ENCODE measurements around the gene INTS6. TPM values are rescaled to one million over a fixed set of nuclear protein-coding genes. Genes with fewer than 3 reads are reported as not detected.
"Not testable (repeated sequence)": the region's sequence is repeated elsewhere in the genome, so short reads cannot be mapped to it uniquely, and the experiment has no call there.

Gene INTS6
- total RNA-seq, 1 experiment from 2014 or later = 29.8 TPM

DNA sequence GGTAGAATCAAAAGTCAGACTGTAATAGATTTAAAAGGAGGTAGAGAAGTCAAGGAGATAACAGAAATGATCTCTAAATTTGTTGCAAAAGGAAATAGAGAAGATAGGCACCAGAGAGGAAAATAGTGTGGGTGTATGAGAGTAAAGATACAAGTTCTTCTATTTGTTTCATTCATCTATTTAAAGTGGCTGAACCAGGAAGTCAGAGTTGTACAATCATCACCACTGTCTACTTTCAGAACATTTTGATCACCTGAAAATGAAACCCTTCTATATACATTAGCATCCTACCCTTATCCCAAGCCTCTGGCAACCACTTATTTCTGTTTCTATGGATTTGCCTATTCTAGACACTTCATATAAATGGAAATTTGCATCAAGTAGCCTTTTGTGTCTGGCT, 36.7 kb downstream of the INTS6 start:
- H3K9me3 ChIP-seq (replicated peaks) = no peaks in the 10 kb centered on the region
- no peak for DNase-seq (ENCODE audit: low read depth in 1 of 2, low spot score in 2 of 2)

DNA sequence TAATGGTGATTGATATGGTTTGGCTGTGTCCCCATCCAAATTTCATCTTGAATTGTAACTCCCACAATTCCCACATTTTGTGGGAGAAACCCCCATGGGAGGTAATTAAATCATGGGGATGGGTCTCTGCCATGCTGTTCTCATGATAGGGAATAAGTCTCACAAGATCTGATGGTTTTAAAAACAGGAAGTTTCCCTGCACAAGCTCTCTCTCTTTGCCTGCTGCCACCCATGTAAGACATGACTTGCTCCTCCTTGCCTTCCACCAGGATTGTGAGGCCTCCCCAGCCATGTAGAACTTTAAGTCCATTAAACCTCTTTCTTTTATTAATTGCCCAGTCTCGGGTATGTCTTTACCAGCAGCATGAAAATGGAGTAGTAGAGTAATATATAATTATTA, 37.5 kb downstream of the INTS6 start:
- H3K4me1 ChIP-seq (replicated peaks); H3K27me3 ChIP-seq (replicated peaks); DNase-seq (ENCODE audit: low read depth in 1 of 2, low spot score in 2 of 2); H3K27ac ChIP-seq; H3K9me3 ChIP-seq (replicated peaks); H3K4me3 ChIP-seq: not testable (repeated sequence)
- peaks cover 27% of the 10 kb centered on the region for H3K36me3 ChIP-seq

More for the DNA sequence above, 36.7 kb downstream of the INTS6 start:
- H3K4me3 ChIP-seq = no peak overlapping the region
- no peaks in the 10 kb centered on the region for H3K4me1 ChIP-seq (replicated peaks)
- peaks cover 31% of the 10 kb centered on the region for H3K36me3 ChIP-seq
- H3K27ac ChIP-seq = no peak overlapping the region
- no peaks in the 10 kb centered on the region for H3K27me3 ChIP-seq (replicated peaks)

DNA sequence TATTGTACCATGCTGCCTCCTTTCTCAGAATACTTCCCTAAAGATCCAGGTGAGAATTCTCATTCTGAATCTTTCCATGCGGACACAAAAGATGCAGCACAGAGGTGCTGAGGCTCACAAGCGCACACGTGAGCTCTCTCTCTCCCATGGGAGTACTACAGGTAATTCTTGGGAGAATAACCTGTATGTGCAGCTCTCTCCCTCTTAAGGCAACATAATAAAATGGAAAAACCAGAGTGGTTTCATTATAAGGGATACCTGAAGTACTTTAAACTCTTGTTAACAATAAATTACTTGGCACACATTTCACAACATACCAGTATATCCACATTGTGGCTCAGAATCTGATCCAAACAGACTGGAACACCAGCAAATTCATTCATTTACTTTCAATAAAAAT, 40.4 kb downstream of the INTS6 start:
- Histone ChIP-seq H3K9me3 (replicated peaks) (no peaks in the 10 kb centered on the region), H3K4me3 (no peak overlapping the region), H3K27me3 (replicated peaks) (no peaks in the 10 kb centered on the region), H3K27ac (no peak overlapping the region), H3K36me3 (peaks cover 17% of the 10 kb centered on the region), H3K4me1 (replicated peaks) (no peaks in the 10 kb centered on the region)
- DNase-seq (ENCODE audit: low read depth in 1 of 2, low spot score in 2 of 2) = no peak

DNA sequence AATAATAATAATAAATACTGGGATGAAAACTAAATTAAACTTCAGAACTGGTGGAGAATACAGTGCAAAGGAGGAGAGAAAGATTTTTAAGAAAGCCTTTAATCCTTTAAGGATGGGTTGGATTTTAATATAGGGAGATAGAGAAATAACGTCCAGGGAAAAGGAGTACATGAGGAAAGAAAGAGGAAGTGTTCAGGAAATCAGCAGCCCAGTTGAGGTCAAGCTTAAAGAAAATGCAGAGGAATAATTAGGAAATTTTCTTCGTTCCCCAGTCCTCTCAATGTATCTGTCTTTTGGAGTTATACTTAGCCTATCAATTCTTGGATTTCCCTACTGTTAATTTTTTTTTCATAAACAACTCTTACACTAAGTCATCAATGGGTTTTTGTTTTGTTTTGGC, 47.7 kb downstream of the INTS6 start:
- H3K4me1 ChIP-seq (replicated peaks) = no peaks in the 10 kb centered on the region
- no peak for DNase-seq (ENCODE audit: low read depth in 1 of 2, low spot score in 2 of 2)
- H3K27me3 ChIP-seq (replicated peaks) = no peaks in the 10 kb centered on the region
- no peak overlapping the region for H3K27ac ChIP-seq
- no peak overlapping the region for H3K4me3 ChIP-seq
- no peaks in the 10 kb centered on the region for H3K9me3 ChIP-seq (replicated peaks)
- peaks cover 2% of the 10 kb centered on the region for H3K36me3 ChIP-seq

DNA sequence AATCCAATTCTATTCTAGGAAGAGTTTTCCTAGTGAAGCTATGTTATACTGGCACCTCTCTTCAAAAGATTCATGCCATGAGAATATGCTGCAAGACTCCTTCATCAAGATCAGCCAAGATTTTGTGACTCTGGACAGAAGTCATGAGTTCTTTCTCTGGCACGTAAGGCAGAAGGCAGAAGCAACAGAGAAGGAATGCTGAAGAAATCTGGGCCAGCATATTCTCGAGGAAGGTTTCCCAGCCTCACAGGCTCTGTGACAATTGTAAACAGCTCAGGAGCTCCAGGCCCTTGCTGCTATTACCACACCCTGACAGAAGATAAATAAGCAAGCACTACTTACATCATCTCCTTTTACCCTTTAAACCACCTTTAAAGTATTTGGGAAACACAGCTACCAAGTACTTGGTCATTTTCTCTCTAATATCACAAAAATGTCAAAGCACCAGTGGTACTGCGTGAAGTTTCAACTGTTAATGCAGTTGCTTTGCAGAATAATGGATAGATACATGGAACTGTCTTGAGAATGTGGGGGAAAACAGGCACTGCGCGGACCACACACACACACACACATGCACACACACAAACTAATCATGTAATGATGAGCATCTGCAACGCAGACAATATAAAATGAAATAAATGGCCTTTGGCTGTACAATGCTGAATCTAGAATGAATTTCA, 55.4 kb downstream of the INTS6 start:
- Histone ChIP-seq H3K4me3 (no peak overlapping the region), H3K36me3 (peaks cover 3% of the 10 kb centered on the region; the same call in 1 of the 2 replicates), H3K27me3 (replicated peaks) (no peaks in the 10 kb centered on the region), H3K9me3 (replicated peaks) (no peaks in the 10 kb centered on the region), H3K27ac (no peak overlapping the region; the same call in 1 of the 2 replicates), H3K4me1 (replicated peaks) (peaks cover 13% of the 10 kb centered on the region)
- DNase-seq (ENCODE audit: low read depth in 1 of 2, low spot score in 2 of 2) = peak; percentile 53 to 64

DNA sequence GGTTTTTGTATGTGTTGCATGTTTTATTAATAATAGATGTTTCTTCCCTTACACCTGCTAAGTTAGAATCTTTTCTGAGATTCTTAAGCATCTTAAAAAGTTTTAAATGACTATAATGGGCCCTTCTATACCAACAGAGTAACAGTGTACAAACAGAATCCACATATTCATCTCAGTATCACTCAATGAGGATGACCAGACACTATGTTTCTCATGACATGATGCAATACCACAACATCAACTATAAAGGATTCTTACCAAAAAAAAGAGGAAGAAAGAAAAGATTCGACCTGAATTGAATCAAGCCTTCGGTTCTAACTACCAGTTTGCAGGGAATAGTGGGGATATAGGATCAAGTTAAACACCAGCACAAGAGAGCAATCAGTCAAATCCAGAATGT, 56.5 kb downstream of the INTS6 start:
- no peaks in the 10 kb centered on the region for H3K9me3 ChIP-seq (replicated peaks)
- DNase-seq (ENCODE audit: low read depth in 1 of 2, low spot score in 2 of 2) = no peak
- H3K36me3 ChIP-seq = peaks cover 3% of the 10 kb centered on the region; the same call in 1 of the 2 replicates
- no peaks in the 10 kb centered on the region for H3K27me3 ChIP-seq (replicated peaks)
- no peak overlapping the region for H3K4me3 ChIP-seq
- no peak overlapping the region; the same call in 1 of the 2 replicates for H3K27ac ChIP-seq
- peaks cover 13% of the 10 kb centered on the region for H3K4me1 ChIP-seq (replicated peaks)

DNA sequence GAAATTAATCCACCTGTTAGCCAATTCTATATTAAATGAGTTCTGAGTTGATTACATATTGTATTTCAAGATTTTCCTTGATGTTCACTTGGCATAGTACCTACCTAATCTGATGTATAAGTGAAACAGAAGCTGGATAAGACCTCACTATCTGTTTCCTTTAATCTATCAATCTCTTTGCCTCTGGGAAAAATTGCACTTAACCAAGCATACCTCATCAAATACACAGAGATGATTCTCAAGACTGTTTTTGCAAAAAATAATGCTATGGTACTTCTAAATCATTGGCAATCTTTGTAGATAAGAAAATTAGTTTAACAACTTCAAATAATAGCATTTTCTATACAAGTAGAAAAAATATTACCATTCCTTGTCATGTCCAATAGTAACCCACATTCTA, 58.1 kb downstream of the INTS6 start:
- Histone ChIP-seq H3K4me1 (replicated peaks) (peaks cover 13% of the 10 kb centered on the region), H3K9me3 (replicated peaks) (no peaks in the 10 kb centered on the region), H3K36me3 (peaks cover 3% of the 10 kb centered on the region; the same call in 1 of the 2 replicates), H3K27ac (no peak overlapping the region), H3K27me3 (replicated peaks) (no peaks in the 10 kb centered on the region), H3K4me3 (no peak overlapping the region)
- no peak for DNase-seq (ENCODE audit: low read depth in 1 of 2, low spot score in 2 of 2)

DNA sequence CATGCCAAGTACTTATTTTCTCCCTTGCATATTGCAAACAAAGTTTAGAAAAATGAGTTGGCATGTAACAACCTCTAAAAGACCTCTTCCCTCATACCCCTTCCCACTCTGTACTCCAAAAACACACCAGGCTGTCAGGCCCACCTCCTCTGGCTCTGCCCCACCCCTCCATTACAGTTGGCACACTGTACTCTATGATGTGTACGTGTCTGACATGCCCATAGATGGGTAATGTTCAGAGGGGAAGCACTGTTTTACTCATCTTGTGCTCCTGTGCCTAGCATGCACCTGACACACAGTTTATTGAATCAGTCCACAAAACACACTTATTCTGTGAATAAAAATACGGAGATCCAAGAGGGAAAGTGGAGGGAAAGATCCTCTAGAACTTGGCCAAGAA, 67.7 kb downstream of the INTS6 start:
- H3K4me3 ChIP-seq = no peak overlapping the region
- H3K9me3 ChIP-seq (replicated peaks) = no peaks in the 10 kb centered on the region
- H3K4me1 ChIP-seq (replicated peaks) = no peaks in the 10 kb centered on the region
- no peak overlapping the region for H3K27ac ChIP-seq
- no peak for DNase-seq (ENCODE audit: low read depth in 1 of 2, low spot score in 2 of 2)
- peaks cover 25% of the 10 kb centered on the region for H3K36me3 ChIP-seq
- H3K27me3 ChIP-seq (replicated peaks) = no peaks in the 10 kb centered on the region

DNA sequence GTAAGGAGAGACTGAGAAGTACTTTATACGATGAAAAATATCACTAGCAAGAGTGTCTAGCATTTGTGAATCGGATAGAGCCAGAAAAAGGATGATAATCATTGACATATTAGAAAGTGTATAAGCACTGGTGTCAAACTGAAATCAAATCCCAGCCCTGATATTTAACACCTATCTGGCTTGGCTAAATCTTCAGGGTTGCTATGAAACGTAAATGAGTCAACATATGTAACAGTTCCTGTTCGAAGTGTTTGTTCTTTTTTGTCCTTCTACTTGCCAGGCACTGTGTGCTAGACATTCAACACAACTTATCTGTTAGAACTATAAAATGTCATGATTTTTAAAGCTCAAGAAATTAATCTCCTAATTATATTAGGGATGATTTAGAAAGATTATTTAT, 72.6 kb downstream of the INTS6 start:
- Histone ChIP-seq H3K9me3 (replicated peaks) (no peaks in the 10 kb centered on the region), H3K4me3 (no peak overlapping the region), H3K36me3 (peaks cover 56% of the 10 kb centered on the region), H3K4me1 (replicated peaks) (no peaks in the 10 kb centered on the region), H3K27ac (no peak overlapping the region), H3K27me3 (replicated peaks) (no peaks in the 10 kb centered on the region)
- no peak for DNase-seq (ENCODE audit: low read depth in 1 of 2, low spot score in 2 of 2)

DNA sequence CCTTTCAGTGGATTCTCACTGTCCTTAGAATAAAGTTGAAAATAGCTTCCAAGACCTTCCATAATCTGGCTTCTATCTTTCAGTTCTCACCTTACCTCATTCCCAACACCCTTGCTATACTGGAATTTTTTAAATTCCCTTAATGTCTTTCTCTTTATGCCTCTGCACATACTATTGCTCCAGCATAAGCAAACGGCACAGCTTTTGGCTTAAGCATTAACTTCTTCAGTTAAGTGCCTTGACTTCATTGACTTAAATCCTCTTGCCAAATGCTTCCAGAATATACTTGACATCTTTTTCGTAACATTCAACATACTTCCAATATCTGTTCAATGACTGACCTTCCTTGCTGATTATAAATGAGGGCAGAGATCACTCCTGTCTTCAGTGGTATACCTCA, 79.4 kb downstream of the INTS6 start:
- no peak overlapping the region for H3K4me3 ChIP-seq
- no peak overlapping the region for H3K27ac ChIP-seq
- H3K9me3 ChIP-seq (replicated peaks) = no peaks in the 10 kb centered on the region
- H3K36me3 ChIP-seq = peaks cover 79% of the 10 kb centered on the region
- no peaks in the 10 kb centered on the region for H3K4me1 ChIP-seq (replicated peaks)
- no peaks in the 10 kb centered on the region for H3K27me3 ChIP-seq (replicated peaks)
- DNase-seq (ENCODE audit: low read depth in 1 of 2, low spot score in 2 of 2) = no peak

DNA sequence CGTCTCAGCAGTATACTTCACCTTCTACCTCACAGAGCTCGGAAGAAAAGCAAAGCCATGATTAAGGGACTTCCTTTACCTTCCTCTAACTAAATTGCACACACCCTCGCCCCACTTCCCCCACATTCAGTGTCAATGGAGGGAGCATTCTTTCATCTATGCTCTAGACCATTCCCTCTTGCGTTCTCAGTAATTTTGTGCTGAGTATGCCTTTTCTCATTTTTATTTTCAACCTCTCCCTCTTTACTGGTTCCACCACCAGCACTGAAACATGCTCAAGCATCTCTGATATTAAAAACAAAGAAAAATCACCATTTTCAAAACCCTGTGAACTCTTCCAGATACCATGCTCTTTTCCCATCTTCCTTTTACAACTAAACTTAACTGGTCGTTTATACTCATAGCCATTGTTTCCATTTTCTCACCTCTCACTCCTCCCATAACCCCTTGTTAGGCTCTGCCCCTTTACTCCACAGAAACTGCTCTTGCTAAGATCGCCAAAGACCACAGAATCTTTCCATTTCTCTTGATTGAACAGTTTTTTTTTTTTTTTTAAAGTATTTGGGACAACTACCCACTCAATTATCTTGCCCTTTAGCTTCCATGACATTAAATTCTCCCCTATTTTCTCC, 81.0 kb downstream of the INTS6 start:
- no peak for DNase-seq (ENCODE audit: low read depth in 1 of 2, low spot score in 2 of 2)
- H3K27ac ChIP-seq = no peak overlapping the region
- H3K4me3 ChIP-seq = no peak overlapping the region
- no peaks in the 10 kb centered on the region for H3K27me3 ChIP-seq (replicated peaks)
- H3K36me3 ChIP-seq = peaks cover 78% of the 10 kb centered on the region
- H3K4me1 ChIP-seq (replicated peaks) = no peaks in the 10 kb centered on the region
- no peaks in the 10 kb centered on the region for H3K9me3 ChIP-seq (replicated peaks)

DNA sequence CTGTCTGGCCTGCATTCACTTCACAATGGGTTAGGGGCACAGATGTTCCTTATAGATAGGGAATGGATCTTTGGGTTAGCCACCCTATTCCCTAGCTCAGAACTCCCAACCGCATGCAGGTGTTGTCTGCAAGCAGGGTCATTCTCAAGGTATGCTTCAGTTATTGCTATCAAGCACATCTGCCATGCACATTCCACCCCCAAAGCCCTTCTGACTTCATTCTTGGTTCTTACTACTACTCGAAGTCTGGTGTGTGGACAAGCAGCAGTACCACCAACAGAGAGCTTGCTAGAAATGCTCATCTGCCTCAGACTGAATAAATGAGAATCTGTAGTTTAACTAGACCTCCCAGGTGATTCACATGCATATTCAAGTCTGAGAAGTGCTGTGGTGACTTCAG, 82.0 kb downstream of the INTS6 start:
- Histone ChIP-seq H3K4me1 (replicated peaks) (no peaks in the 10 kb centered on the region), H3K36me3 (peaks cover 75% of the 10 kb centered on the region), H3K27ac (no peak overlapping the region)

DNA sequence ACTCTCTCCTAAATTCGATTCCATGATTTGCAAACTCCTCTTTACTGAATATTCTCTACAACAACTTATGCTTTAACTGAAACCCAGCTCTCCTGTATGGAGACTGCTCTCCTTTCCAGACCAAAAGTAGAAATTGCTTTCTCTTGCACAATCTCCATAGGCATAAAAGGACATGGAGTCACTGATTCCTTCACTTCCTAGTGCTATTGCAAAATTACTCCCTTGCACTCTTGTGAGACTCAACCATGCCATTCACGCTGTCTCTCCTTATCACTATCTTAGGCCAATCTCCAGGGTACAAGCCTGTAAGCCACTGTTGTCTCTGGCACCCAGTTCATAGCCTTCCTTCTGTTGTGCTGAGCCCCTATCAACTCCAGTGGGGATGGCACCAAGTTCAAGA, 82.7 kb downstream of the INTS6 start:
- H3K27ac ChIP-seq = no peak overlapping the region
- H3K36me3 ChIP-seq = peaks cover 76% of the 10 kb centered on the region
- H3K9me3 ChIP-seq (replicated peaks) = no peaks in the 10 kb centered on the region
- H3K4me3 ChIP-seq = no peak overlapping the region
- H3K4me1 ChIP-seq (replicated peaks) = no peaks in the 10 kb centered on the region
- H3K27me3 ChIP-seq (replicated peaks) = no peaks in the 10 kb centered on the region
- no peak for DNase-seq (ENCODE audit: low read depth in 1 of 2, low spot score in 2 of 2)

More for the DNA sequence above, 82.0 kb downstream of the INTS6 start:
- Histone ChIP-seq H3K27me3 (replicated peaks) (no peaks in the 10 kb centered on the region), H3K4me3 (no peak overlapping the region), H3K9me3 (replicated peaks) (no peaks in the 10 kb centered on the region)
- no peak for DNase-seq (ENCODE audit: low read depth in 1 of 2, low spot score in 2 of 2)

DNA sequence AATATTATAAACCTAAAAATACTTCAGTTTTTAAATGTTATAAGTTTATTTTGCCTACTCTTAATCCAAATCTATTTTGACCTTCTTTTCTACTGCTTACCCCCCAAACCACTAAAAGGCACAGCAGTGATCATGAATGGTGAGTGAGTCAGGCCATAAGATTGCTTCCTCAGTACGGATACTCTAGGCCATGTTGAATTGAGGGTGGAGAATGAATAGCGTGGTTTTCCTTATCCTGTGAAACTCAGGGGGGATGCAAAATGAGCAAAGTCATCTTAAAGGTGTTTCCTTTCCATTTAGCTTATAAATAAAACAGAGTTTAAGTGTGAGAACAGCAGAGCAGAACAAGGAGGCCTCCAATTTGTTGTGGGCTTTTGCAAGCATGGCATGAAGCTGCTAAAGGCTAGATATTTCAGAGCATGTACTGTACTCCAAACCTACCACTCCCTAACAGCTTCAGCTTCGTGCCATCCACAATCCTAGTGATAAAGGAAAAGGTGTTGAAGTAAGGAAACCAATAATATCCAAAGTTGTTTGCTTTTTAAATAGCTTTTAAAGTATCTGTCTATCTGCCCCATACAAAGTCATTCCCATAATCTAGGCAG, 88.3 kb downstream of the INTS6 start:
- peak in 1 of 2 experiments; percentile 27 for DNase-seq (ENCODE audit: low read depth in 1 of 2, low spot score in 2 of 2)
- H3K4me3 ChIP-seq = no peak overlapping the region
- peaks cover 6% of the 10 kb centered on the region for H3K4me1 ChIP-seq (replicated peaks)
- H3K36me3 ChIP-seq = peaks cover 45% of the 10 kb centered on the region
- no peaks in the 10 kb centered on the region for H3K27me3 ChIP-seq (replicated peaks)
- H3K9me3 ChIP-seq (replicated peaks) = no peaks in the 10 kb centered on the region
- H3K27ac ChIP-seq = peak overlapping the region; percentile 22; the same call in 1 of the 2 replicates

All from SJSA1 (cell line).